HCT116 (cell line): ENCODE results near the gene CASTOR1. TPM values are rescaled to one million over a fixed set of nuclear protein-coding genes. Genes with fewer than 3 reads are reported as not detected.

ENCODE experiments used
- ATAC-seq: fragments of 200-7000 bp; cut with Tn5 transposase; 2 replicates; pipeline ENCODE4 v1.9.1; 2020; ENCODE audit warnings: mild to moderate bottlenecking, moderate library complexity
- BruUV-seq: library from RNA; stranded (reverse); fragments of 400-500 nt; replicated peaks from 2 replicates; lab custom pipeline; 2021; lab: Mats Ljungman, UMichigan
- CTCF ChIA-PET: fragments of 300-600 bp; sonication (Branson Sonifier 250); formaldehyde crosslinking; loops from one replicate; lab custom pipeline; 2021; ENCODE audit warnings: antibody characterized with exemption; lab: Charles Lee
- POLR2A ChIA-PET: fragments of 300-600, 350-600 bp; sonication (Branson Sonifier 250); formaldehyde crosslinking; loops from one replicate; lab custom pipeline; 2021; ENCODE audit warnings: antibody characterized with exemption; lab: Charles Lee
- RAD21 ChIA-PET, 2 experiments: fragments of 300-600 bp; sonication (Branson Sonifier 250); formaldehyde crosslinking; loops; one replicate each; lab custom pipeline; 2023; ENCODE audit warnings: low total read pairs in 2 of 2; ENCODE audit not compliant: uncharacterized antibody in 2 of 2, unreplicated experiment in 2 of 2, low non-redundant PET in 1 of 2; lab: Charles Lee
- DNase-seq: peaks from one replicate; pipeline ENCODE4 v3.0.0-alpha.2; 2010; ENCODE audit warnings: low read depth, low spot score
- H2AFZ ChIP-seq: fragments of 200-600 bp; shearing (Covaris generic), sonication (generic); 2 replicates; pipeline ENCODE4 v1.6.1; 2017; ENCODE audit warnings: low read depth, mixed run types, mixed read lengths, antibody characterized with exemption, low read length; ENCODE audit not compliant: poor library complexity, severe bottlenecking
- H3K27ac ChIP-seq: 2 replicates; pipeline ENCODE4 v1.5.1; 2012; ENCODE audit warnings: low read depth, low read length
- H3K27me3 ChIP-seq: fragments of 200-600 bp; sonication (generic); 2 replicates; pipeline ENCODE4 v1.6.1; 2016; ENCODE audit warnings: mixed run types, low read length, mixed read lengths; ENCODE audit not compliant: insufficient read depth
- H3K36me3 ChIP-seq, 2 experiments: fragments of 200-500 bp in 1 of 2; fragments of 200-600 bp in 1 of 2; sonication (Bioruptor generic) in 1 of 2; sonication (generic) in 1 of 2; 2 replicates each; pipeline versions ENCODE4 v1.5.1 to v1.6.1; 2014 to 2016; ENCODE audit warnings: low read length in 2 of 2, inconsistent platforms in 1 of 2, mixed read lengths in 1 of 2, mixed run types in 1 of 2; ENCODE audit not compliant: insufficient read depth in 2 of 2, control insufficient read depth in 1 of 2
- H3K4me1 ChIP-seq, 2 experiments: fragments of 200-600 bp in 1 of 2; sonication (generic) in 1 of 2; 2 replicates each; pipeline versions ENCODE4 v1.5.1 to v1.6.1; 2012 to 2017; ENCODE audit warnings: low read length in 2 of 2, inconsistent platforms in 1 of 2, mild to moderate bottlenecking in 1 of 2, mixed read lengths in 1 of 2, mixed run types in 1 of 2, moderate library complexity in 1 of 2; ENCODE audit not compliant: insufficient read depth in 2 of 2, control insufficient read depth in 1 of 2
- H3K4me2 ChIP-seq: fragments of 200-600 bp; sonication (generic); 2 replicates; pipeline ENCODE4 v1.6.1; 2017; ENCODE audit warnings: mixed run types, low read length, mixed read lengths
- H3K4me3 ChIP-seq, 2 experiments: fragments of 200-600 bp in 1 of 2; sonication (generic) in 1 of 2; replicated peaks in 1 of 2; 2 replicates each; pipeline ENCODE4 v1.5.1; 2011 to 2016; ENCODE audit warnings: low read length in 2 of 2, control low read depth in 1 of 2, low read depth in 1 of 2, mild to moderate bottlenecking in 1 of 2, mixed read lengths in 1 of 2, mixed run types in 1 of 2
- H3K79me2 ChIP-seq: fragments of 200-600 bp; sonication (generic); 2 replicates; pipeline ENCODE4 v1.6.1; 2017; ENCODE audit warnings: mild to moderate bottlenecking, mixed run types, low read length, moderate library complexity, mixed read lengths; ENCODE audit not compliant: insufficient read depth
- H3K9ac ChIP-seq: fragments of 200-600 bp; sonication (generic); 2 replicates; pipeline ENCODE4 v1.6.1; 2016; ENCODE audit warnings: low read length, mixed read lengths
- H3K9me2 ChIP-seq: fragments of 200-600 bp; sonication (generic), shearing (Covaris generic); 2 replicates; pipeline ENCODE4 v1.6.1; 2017; ENCODE audit warnings: mixed run types, mild to moderate bottlenecking, moderate library complexity; ENCODE audit not compliant: insufficient read depth
- H3K9me3 ChIP-seq, 2 experiments: fragments of 200-500 bp in 1 of 2; fragments of 200-600 bp in 1 of 2; sonication (Bioruptor generic) in 1 of 2; sonication (generic) in 1 of 2; 2 replicates each; pipeline ENCODE4 v1.6.1; 2014 to 2017; ENCODE audit warnings: low read length in 2 of 2, mixed read lengths in 2 of 2, inconsistent platforms in 1 of 2, low read depth in 1 of 2, mild to moderate bottlenecking in 1 of 2, mixed run types in 1 of 2, moderate library complexity in 1 of 2; ENCODE audit not compliant: control insufficient read depth in 1 of 2, insufficient read depth in 1 of 2
- H4K20me1 ChIP-seq: fragments of 200-600 bp; sonication (generic), shearing (Covaris generic); 2 replicates; pipeline ENCODE4 v1.6.1; 2017; ENCODE audit warnings: mixed run types, mild to moderate bottlenecking, moderate library complexity; ENCODE audit not compliant: insufficient read depth
- CEBPB ChIP-seq: IDR thresholded peaks from 2 replicates; pipeline ENCODE4 v1.6.1; 2012; ENCODE audit warnings: low read depth
- FOSL1 ChIP-seq: IDR thresholded peaks from 2 replicates; pipeline ENCODE4 v1.6.1; 2012; ENCODE audit warnings: low read depth
- SP1 ChIP-seq: IDR thresholded peaks from 2 replicates; pipeline ENCODE4 v1.6.1; 2012; ENCODE audit warnings: low read depth
- intact Hi-C: fragments of 100-400 bp; cut with micrococcal nuclease; formaldehyde crosslinking; loops from 2 replicates; pipeline ENCODE4 v1.10.0; 2022
- total RNA-seq: library from RNA; stranded (reverse); gene quantifications from one replicate; pipeline ENCODE4 v1.2.1, GENCODE V29; 2021; ENCODE audit not compliant: unreplicated experiment
- TF ChIP-seq, protein P1 (sequence below): IDR thresholded peaks from 2 replicates; pipeline ENCODE4 v1.6.1; 2012; ENCODE audit warnings: low read depth
- TF ChIP-seq, protein P2 (sequence below), 3 experiments: fragments of 200-600 bp in 1 of 3; sonication (generic) in 1 of 3; IDR thresholded peaks in 2 of 3; conservative IDR thresholded peaks in 1 of 3; 2 replicates each; pipeline ENCODE4 v1.5.1; 2012 to 2017; ENCODE audit warnings: low read depth in 2 of 3, low read length in 2 of 3, antibody characterized with exemption in 1 of 3, borderline replicate concordance in 1 of 3, control low read depth in 1 of 3, mild to moderate bottlenecking in 1 of 3, mixed read lengths in 1 of 3, mixed run types in 1 of 3, moderate library complexity in 1 of 3; ENCODE audit not compliant: insufficient read depth in 1 of 3
- TF ChIP-seq, protein P3 (sequence below): IDR thresholded peaks from 2 replicates; pipeline ENCODE4 v1.6.1; 2012
- TF ChIP-seq, protein P4 (sequence below): IDR thresholded peaks from 2 replicates; pipeline ENCODE4 v1.6.1; 2012

The CASTOR1 gene
- total RNA-seq, 1 experiment from 2014 or later, result 6.5 TPM

DNA sequence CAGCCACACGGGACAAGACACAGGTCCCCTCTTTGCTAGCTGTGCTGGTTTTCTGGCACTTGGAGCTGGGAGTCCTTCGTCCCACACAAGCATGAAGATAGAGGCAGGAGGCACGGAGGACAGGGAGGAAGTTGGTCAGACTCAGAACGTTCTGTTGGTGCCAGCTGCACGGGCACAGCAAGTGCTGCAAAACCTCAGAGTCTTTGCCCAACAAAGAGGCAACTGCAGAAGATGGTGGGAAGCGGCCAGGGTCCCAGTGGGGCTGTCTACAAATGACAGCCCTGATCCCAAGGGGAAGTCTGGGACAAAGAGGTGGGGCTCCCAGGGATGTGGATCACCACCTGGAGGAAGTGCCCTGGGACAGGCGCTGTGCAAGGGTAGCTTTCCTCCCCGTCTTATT lies 13.3 kb downstream of the CASTOR1 start (continued):
- TF ChIP-seq, protein P1, sequence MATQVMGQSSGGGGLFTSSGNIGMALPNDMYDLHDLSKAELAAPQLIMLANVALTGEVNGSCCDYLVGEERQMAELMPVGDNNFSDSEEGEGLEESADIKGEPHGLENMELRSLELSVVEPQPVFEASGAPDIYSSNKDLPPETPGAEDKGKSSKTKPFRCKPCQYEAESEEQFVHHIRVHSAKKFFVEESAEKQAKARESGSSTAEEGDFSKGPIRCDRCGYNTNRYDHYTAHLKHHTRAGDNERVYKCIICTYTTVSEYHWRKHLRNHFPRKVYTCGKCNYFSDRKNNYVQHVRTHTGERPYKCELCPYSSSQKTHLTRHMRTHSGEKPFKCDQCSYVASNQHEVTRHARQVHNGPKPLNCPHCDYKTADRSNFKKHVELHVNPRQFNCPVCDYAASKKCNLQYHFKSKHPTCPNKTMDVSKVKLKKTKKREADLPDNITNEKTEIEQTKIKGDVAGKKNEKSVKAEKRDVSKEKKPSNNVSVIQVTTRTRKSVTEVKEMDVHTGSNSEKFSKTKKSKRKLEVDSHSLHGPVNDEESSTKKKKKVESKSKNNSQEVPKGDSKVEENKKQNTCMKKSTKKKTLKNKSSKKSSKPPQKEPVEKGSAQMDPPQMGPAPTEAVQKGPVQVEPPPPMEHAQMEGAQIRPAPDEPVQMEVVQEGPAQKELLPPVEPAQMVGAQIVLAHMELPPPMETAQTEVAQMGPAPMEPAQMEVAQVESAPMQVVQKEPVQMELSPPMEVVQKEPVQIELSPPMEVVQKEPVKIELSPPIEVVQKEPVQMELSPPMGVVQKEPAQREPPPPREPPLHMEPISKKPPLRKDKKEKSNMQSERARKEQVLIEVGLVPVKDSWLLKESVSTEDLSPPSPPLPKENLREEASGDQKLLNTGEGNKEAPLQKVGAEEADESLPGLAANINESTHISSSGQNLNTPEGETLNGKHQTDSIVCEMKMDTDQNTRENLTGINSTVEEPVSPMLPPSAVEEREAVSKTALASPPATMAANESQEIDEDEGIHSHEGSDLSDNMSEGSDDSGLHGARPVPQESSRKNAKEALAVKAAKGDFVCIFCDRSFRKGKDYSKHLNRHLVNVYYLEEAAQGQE, result no peak
- TF ChIP-seq FOSL1 (no peak), CEBPB (no peak)
- TF ChIP-seq, protein P2, sequence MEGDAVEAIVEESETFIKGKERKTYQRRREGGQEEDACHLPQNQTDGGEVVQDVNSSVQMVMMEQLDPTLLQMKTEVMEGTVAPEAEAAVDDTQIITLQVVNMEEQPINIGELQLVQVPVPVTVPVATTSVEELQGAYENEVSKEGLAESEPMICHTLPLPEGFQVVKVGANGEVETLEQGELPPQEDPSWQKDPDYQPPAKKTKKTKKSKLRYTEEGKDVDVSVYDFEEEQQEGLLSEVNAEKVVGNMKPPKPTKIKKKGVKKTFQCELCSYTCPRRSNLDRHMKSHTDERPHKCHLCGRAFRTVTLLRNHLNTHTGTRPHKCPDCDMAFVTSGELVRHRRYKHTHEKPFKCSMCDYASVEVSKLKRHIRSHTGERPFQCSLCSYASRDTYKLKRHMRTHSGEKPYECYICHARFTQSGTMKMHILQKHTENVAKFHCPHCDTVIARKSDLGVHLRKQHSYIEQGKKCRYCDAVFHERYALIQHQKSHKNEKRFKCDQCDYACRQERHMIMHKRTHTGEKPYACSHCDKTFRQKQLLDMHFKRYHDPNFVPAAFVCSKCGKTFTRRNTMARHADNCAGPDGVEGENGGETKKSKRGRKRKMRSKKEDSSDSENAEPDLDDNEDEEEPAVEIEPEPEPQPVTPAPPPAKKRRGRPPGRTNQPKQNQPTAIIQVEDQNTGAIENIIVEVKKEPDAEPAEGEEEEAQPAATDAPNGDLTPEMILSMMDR (IDR thresholded peaks at IDR 0.05 in 2 of 3, conservative IDR thresholded peaks at IDR 0.05 in 1 of 3; ENCODE audit: borderline replicate concordance in 1 of 3, insufficient read depth in 1 of 3, low read depth in 2 of 3, low read length in 2 of 3), result no peak
- TF ChIP-seq, protein P3, sequence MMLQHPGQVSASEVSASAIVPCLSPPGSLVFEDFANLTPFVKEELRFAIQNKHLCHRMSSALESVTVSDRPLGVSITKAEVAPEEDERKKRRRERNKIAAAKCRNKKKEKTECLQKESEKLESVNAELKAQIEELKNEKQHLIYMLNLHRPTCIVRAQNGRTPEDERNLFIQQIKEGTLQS, result no peak

DNA sequence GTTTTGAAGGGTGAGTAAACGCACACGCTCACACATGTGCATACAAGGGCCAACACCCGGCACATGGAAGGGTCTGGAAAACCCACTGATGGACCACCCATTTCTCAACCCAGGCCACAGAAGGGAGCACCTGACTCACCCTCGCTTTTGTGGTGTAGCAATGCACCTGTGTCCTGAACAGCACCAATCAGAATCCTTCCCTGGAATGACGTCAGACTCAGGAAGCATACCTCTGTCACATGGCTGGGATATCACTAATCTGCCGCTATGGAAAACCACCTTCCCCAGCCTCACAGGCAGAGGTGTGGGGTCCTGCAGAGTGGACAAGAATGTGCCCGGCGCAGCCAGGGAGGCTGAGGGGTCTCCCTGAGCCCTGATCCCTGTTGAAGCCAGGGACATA lies 13.7 kb downstream of the CASTOR1 start:
- CTCF ChIA-PET, result no interaction called here
- RAD21 ChIA-PET, result no interaction called here
- Histone ChIP-seq H3K4me2 (no peak overlapping the region), H3K4me1 (peaks cover 5 to 17% of the 10 kb centered on the region in 2 experiments; a peak in 3 of 4 replicates), H3K9me2 (no peaks in the 10 kb centered on the region), H3K36me3 (no peaks in the 10 kb centered on the region), H3K9me3 (no peaks in the 10 kb centered on the region), H3K27ac (no peak overlapping the region), H3K27me3 (no peaks in the 10 kb centered on the region), H3K4me3 (no peak overlapping the region), H3K79me2 (no peaks in the 10 kb centered on the region), H4K20me1 (no peaks in the 10 kb centered on the region), H3K9ac (no peak overlapping the region), H2AFZ (no peak overlapping the region)
- BruUV-seq, result no TSS peak
- intact Hi-C loops, result no loop called here
- POLR2A ChIA-PET, result no interaction called here
- ATAC-seq (peak; percentile 60), DNase-seq (no peak)
- no peak for TF ChIP-seq SP1
- TF ChIP-seq, protein P4, sequence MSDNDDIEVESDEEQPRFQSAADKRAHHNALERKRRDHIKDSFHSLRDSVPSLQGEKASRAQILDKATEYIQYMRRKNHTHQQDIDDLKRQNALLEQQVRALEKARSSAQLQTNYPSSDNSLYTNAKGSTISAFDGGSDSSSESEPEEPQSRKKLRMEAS, result peak; percentile 23; the same call in 1 of the 2 replicates
